AG09309 (cell line): ENCODE results near the gene DDN.

Source experiments
- DNase-seq: peaks from one replicate; pipeline ENCODE4 v3.0.0-alpha.2; 2010; ENCODE audit warnings: low read depth
- H3K4me3 ChIP-seq: 2 replicates; pipeline ENCODE4 v1.5.1; 2011; ENCODE audit warnings: mild to moderate bottlenecking, low read depth, low read length, moderate library complexity; ENCODE audit not compliant: control insufficient read depth
- TF ChIP-seq, protein P1 (sequence below): IDR thresholded peaks from 2 replicates; pipeline ENCODE4 v1.5.1; 2011; ENCODE audit warnings: mild to moderate bottlenecking, low read depth, low read length, inconsistent platforms; ENCODE audit not compliant: insufficient read depth, control insufficient read depth; ENCODE audit errors: missing control alignments

The DDN gene

DNA sequence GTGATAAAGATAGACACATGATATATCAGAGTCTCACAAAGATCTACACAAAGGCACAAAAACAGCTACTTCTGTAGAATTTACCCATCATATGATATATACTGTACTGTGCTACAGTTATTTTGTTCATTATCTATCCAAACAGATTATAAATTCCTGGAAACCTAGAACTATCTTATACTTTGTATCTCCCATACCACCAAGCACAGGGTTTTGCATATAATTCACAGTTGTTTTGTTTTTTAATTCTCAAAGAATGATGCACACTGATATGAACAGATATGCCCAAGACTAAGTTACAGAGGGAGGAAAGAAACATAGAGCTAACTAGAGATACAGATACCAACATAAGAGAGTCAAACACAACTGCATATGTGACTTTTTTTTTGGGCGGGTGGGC, 16.0 kb upstream of the DDN start:
- no peak for DNase-seq
- H3K4me3 ChIP-seq: no peak overlapping the region
- TF ChIP-seq, protein P1, sequence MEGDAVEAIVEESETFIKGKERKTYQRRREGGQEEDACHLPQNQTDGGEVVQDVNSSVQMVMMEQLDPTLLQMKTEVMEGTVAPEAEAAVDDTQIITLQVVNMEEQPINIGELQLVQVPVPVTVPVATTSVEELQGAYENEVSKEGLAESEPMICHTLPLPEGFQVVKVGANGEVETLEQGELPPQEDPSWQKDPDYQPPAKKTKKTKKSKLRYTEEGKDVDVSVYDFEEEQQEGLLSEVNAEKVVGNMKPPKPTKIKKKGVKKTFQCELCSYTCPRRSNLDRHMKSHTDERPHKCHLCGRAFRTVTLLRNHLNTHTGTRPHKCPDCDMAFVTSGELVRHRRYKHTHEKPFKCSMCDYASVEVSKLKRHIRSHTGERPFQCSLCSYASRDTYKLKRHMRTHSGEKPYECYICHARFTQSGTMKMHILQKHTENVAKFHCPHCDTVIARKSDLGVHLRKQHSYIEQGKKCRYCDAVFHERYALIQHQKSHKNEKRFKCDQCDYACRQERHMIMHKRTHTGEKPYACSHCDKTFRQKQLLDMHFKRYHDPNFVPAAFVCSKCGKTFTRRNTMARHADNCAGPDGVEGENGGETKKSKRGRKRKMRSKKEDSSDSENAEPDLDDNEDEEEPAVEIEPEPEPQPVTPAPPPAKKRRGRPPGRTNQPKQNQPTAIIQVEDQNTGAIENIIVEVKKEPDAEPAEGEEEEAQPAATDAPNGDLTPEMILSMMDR: no peak

DNA sequence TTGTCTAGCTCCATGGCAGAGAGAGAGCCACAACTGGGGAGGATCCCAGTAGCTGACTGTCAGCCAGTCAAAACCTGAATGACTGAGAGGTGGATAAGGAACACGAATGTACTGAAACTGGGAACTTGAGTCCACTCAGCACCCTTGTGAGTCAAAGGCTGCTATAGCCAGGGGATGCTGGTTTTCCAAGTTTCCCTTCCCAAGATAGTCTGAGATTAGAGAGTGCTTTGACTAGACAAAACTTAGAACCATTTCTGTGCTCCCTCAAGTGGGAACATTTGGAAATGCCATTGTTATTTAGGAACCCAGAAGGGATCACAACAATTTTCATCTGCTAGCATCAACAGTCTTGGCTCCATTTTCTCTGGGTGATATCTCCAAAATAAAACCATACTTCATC, 15.4 kb upstream of the DDN start:
- no peak for DNase-seq
- no peak overlapping the region for H3K4me3 ChIP-seq
- TF ChIP-seq, protein P1: peak; percentile 40

DNA sequence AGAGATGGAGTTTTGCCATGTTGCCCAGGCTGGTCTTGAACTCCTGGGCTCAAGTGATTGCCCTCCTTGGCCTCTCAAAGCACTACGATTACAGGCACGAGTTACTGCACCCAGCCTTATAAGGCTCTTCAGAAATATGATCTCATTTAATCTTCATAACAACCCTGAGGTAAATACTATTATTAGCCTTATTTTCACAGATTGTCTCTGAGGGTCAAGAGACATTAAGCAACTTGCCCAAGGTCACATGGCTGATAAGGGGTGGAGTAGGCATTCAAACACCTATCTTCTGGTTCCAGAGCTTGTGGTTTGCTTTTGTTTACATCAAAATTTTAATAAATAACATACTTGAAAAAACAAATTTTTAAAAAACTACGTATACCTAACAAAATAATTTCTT, 14.3 kb upstream of the DDN start:
- TF ChIP-seq, protein P1: no peak
- no peak for DNase-seq
- no peak overlapping the region for H3K4me3 ChIP-seq

DNA sequence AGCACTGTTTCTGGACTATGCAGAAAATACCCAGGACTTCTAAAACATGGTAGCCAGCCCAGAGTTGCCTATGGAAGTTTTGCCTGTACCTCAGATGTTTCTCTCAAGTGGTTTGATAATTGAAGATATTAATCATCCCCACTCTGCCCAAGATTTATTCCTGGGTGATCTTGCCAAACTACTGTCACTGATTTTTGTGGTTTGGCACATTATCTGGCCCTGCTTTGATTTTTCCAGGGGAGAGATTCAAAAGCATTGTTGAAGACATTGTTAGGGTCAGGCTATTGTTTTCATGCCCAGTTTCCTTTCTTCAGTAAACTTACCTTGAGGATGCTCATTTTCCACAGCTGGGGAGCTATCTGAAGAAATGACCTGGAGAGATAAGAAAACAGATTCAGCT, 13.6 kb upstream of the DDN start:
- TF ChIP-seq, protein P1: no peak
- H3K4me3 ChIP-seq: no peak overlapping the region
- no peak for DNase-seq

DNA sequence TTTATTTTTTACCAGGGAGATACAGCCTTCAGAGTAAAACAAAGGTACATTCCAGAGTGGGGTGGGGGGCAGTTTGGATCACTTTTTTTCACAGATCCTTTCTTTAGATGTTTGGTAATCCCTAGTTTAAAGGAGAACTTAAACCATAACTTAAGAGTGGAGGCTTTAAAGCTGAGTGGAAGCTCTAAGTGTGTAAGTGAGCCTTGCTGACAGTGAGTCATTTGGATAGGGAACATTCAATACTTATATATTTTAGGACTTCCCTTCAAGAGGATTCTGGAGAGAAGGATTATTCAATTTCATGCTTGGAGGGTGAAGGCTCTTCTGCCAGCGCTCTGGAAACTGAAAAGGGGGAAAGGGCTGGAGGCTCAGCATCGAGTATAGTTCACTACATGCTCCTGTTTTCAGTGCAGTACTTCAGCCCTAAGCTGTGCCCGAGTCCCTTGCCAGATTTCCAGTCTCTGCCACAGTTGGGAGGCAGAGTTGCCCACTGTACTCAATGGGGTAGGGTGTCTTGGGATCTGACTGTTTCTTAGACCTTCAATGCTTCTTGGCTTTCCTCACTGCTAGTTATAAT, 11.0 kb upstream of the DDN start:
- no peak overlapping the region for H3K4me3 ChIP-seq
- no peak for DNase-seq
- TF ChIP-seq, protein P1: no peak

DNA sequence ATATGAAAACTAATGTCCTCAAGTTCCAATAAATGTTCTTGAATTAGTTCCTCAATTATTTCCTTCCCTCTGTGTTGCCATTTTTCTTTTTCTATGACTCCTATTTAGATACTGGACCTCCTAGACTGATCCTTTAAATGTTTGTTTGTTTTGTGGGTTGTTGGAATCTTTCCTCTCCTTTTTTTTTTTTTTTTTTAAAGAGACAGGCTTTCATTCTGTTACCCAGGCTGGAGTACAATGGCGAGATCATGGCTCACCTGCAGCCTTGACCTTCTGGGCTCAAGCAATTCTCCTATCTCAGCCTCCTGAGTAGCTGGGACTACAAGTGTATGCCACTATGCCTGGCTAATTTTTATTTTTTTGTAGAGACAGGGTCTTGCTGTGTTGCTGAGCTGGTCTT, 9.8 kb upstream of the DDN start:
- no peak for DNase-seq
- TF ChIP-seq, protein P1: no peak
- no peak overlapping the region for H3K4me3 ChIP-seq

DNA sequence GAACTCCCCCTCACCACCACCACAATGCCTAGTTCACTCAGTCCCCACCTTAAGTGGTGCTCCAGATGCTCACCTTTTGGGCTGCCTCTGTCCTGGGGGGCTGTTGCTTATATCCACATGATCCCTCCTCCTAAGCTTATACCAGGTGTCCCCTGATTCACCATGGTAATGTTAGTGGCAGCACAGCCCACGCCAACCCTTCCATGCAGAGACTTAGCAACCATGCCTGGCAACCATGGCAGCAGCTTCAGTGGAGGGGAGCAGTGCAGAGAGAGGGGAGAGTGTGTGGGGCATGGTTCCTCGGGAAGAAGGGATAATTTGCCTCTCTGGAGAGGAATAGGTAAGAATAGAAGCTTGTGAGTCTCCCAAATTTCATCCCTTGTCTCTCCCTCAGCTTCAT, 1.2 kb upstream of the DDN start:
- no peak overlapping the region for H3K4me3 ChIP-seq
- TF ChIP-seq, protein P1: no peak
- no peak for DNase-seq
